ENCODE results near the gene TUBB4A. TPM values are rescaled to one million over a fixed set of nuclear protein-coding genes. Genes with fewer than 3 reads are reported as not detected.
A peak's percentile ranks its signal among the peaks of the same experiment; 100 is the strongest.

The TUBB4A gene
- 21.2 and 30.4 TPM in 2 replicates for total RNA-seq (2021; fragmentation: NEBNext Ultra II Directional; extraction: Animal tissue kit (Norgen Biotek cat#: 25700))
- polyA plus RNA-seq (2011; rRNA removed) = 16.8 and 29.9 TPM in 2 replicates
- 10.4 TPM for polyA plus RNA-seq (2011; cell fraction: cytosol; rRNA removed)
- polyA plus RNA-seq (2011; cell fraction: nucleus; rRNA removed) = 13.4 TPM
- 29.0 to 42.9 TPM (median 38.1 TPM) in 4 replicates for polyA plus RNA-seq (2012, experiment 1 of 2)
- polyA plus RNA-seq (2012, experiment 2 of 2) = 36.9 TPM
- 33.7 TPM for polyA plus RNA-seq (2013, experiment 1 of 2)
- 32.7 TPM for polyA plus RNA-seq (2013, experiment 2 of 2)
- polyA minus RNA-seq (2011; rRNA and poly(A)+ RNA removed) = 8.9 and 21.0 TPM in 2 replicates
- polyA minus RNA-seq (2011; cell fraction: cytosol; rRNA and poly(A)+ RNA removed) = 63.5 TPM
- 20.5 TPM for polyA minus RNA-seq (2011; cell fraction: nucleus; rRNA and poly(A)+ RNA removed)
- long read RNA-seq, experiment 1, transcript TUBB4A-201 (4 exons, 2,552 nt) = major isoform, 5 of 22 reads
- long read RNA-seq, experiment 1, partial matches to known transcripts = 2 of 22 reads
- long read RNA-seq, experiment 1, other reads (novel, unspliced or antisense) = 14 of 22 reads
- long read RNA-seq, experiment 2 = 0 reads

GRCh38 chr19:6501740-6502648, at the start of gene TUBB4A:
Gene TUBB4A, minus strand, starts transcription at chr19:6502309. Its CDS starts 97 bp downstream, at chr19:6502212.
- peak within 1 kb of the TSS; percentile 44 to 86 (median 59) for H3K4me3 ChIP-seq (ENCODE audit: extremely low read depth in 1 of 4, insufficient read depth in 2 of 4, low read depth in 3 of 4, low read length in 4 of 4)
- TF ChIP-seq POU5F1 (IDR thresholded peaks at IDR 0.05; ENCODE audit: low read depth, low read length) (no peak), TEAD4 (IDR thresholded peaks at IDR 0.05; ENCODE audit: low read depth, low read length) (no peak), NRF1 (IDR thresholded peaks at IDR 0.05; ENCODE audit: low read depth, low read length) (no peak), HDAC6 (IDR thresholded peaks at IDR 0.05; ENCODE audit: low read depth, low read length) (no peak), NANOG (IDR thresholded peaks at IDR 0.05; ENCODE audit: insufficient read depth, low read depth, low read length, poor library complexity, severe bottlenecking) (no peak), RXRA (IDR thresholded peaks at IDR 0.05; ENCODE audit: insufficient read depth, low read depth, low read length) (no peak), PHF8 (conservative IDR thresholded peaks at IDR 0.05; ENCODE audit: low read depth, low read length) (peak; percentile 40; the same call in 1 of the 2 replicates), SUZ12 (IDR thresholded peaks at IDR 0.05; ENCODE audit: low read length) (peak; percentile 44; the same call in 1 of the 2 replicates)

More at GRCh38 chr19:6501740-6502648, at the start of gene TUBB4A:
- Histone ChIP-seq H3K18ac (ENCODE audit: extremely low read depth, low read length) (peak within 1 kb of the TSS; percentile 83), H3K27me3 (replicated peaks in 1 of 4; ENCODE audit: control insufficient read depth in 3 of 4, extremely low read depth in 1 of 4, insufficient read depth in 3 of 4, low read length in 3 of 4) (peaks cover 0 to 8% (median 7%) of the 10 kb centered on the region in 4 experiments; a peak in 4 of 7 replicates), H3K23ac (ENCODE audit: insufficient read length) (no peak within 1 kb of the TSS), H3K56ac (replicated peaks; ENCODE audit: insufficient read length, low read depth, low read length) (no peak within 1 kb of the TSS), H3K36me3 (ENCODE audit: control insufficient read depth in 2 of 4, insufficient read depth in 4 of 4, low read length in 3 of 4) (no peaks in the 10 kb centered on the region), H3K4me2 (ENCODE audit: insufficient read depth in 1 of 2, low read depth in 2 of 2, low read length in 2 of 2) (peak within 1 kb of the TSS; percentile 90 to 91), H3K79me1 (ENCODE audit: low read depth, low read length) (no peaks in the 10 kb centered on the region), H3K27ac (ENCODE audit: low read depth, low read length) (no peak within 1 kb of the TSS), H4K20me1 (replicated peaks in 1 of 2; ENCODE audit: control insufficient read depth in 1 of 2, insufficient read depth in 2 of 2, low read length in 2 of 2) (no peaks in the 10 kb centered on the region), H2BK12ac (ENCODE audit: low read depth, low read length) (peak within 1 kb of the TSS; percentile 71; the same call in 1 of the 2 replicates), H4K8ac (ENCODE audit: extremely low read depth, insufficient read depth, low read length) (peak within 1 kb of the TSS; percentile 80), H3K4ac (replicated peaks; ENCODE audit: insufficient read length, low read depth, low read length) (no peak within 1 kb of the TSS), H4K91ac (replicated peaks; ENCODE audit: insufficient read length, low read length) (peak within 1 kb of the TSS; percentile 52), H2AFZ (ENCODE audit: low read length) (peak within 1 kb of the TSS; percentile 73; the same call in 1 of the 2 replicates), H2AK5ac (ENCODE audit: low read depth, low read length) (no peak within 1 kb of the TSS), H2BK5ac (ENCODE audit: low read depth, low read length) (peak within 1 kb of the TSS; percentile 35; the same call in 1 of the 2 replicates), H3K23me2 (ENCODE audit: low read depth, low read length) (peaks cover 10% of the 10 kb centered on the region), H3K79me2 (ENCODE audit: control insufficient read depth in 1 of 2, insufficient read depth in 2 of 2, low read length in 2 of 2) (no peaks in the 10 kb centered on the region), H3K9me3 (ENCODE audit: insufficient read depth in 2 of 2, low read depth in 1 of 2, low read length in 1 of 2) (no peaks in the 10 kb centered on the region), H3K4me1 (replicated peaks in 1 of 4; ENCODE audit: control insufficient read depth in 3 of 4, insufficient read depth in 4 of 4, low read length in 3 of 4) (peaks cover 0 to 10% (median 7%) of the 10 kb centered on the region in 4 experiments; a peak in 5 of 7 replicates), H3K9ac (replicated peaks in 1 of 4; ENCODE audit: extremely low read depth in 1 of 4, low read depth in 3 of 4, low read length in 3 of 4) (peak within 1 kb of the TSS in 3 of 4 experiments; percentile 20 to 73 (median 34); a peak in 2 of 7 replicates), H3K14ac (ENCODE audit: insufficient read length) (no peak within 1 kb of the TSS), H4K5ac (ENCODE audit: insufficient read length, low read depth, low read length) (peak within 1 kb of the TSS; percentile 21), H2BK120ac (replicated peaks; ENCODE audit: low read depth, low read length) (no peak within 1 kb of the TSS), H2BK20ac (ENCODE audit: low read length) (no peak within 1 kb of the TSS; the same call in 1 of the 2 replicates), H2BK15ac (ENCODE audit: low read length) (no peak within 1 kb of the TSS; the same call in 1 of the 2 replicates)
- 3% methylated on average over 34 of the region's 71 CpGs; no CpG with 5 or more reads in 1 of the 2 experiments for WGBS, 2 experiments (ENCODE audit: extremely low coverage in 1 of 2, insufficient coverage in 1 of 2, insufficient read length in 1 of 2, insufficient replicate concordance in 2 of 2, low coverage in 1 of 2, low lambda C conversion rate in 2 of 2, missing lambda C conversion rate in 1 of 2)
- CTCF ChIA-PET (ENCODE audit: partially characterized antibody) = interaction anchor here (0.6 to 4.8 kb wide), 3 partner anchors 20 to 1304 kb away, joined by 5 to 30 read pairs (median 6); partner anchors contain the start of gene DENND1C
- POLR2A ChIA-PET (ENCODE audit: partially characterized antibody) = interaction anchor here (1.0 to 2.2 kb wide), 3 partner anchors 11 to 77 kb away, joined by 3 to 7 read pairs (median 4); partner anchors contain the start of gene KHSRP
- DNase-seq (ENCODE audit: low read depth in 1 of 2, low spot score in 2 of 2) (peak in 1 of 2 experiments; percentile 75), FAIRE-seq (no peak)

Data from H1 (cell line).